GM10248 (cell line): ENCODE measurements around the gene ACTR5.
A peak's percentile ranks its signal among the peaks of the same experiment; 100 is the strongest.

ENCODE experiments used
- CTCF ChIA-PET: fragments of 300-600 bp; sonication (Branson Sonifier 250); formaldehyde crosslinking; extraction: SDS; loops from one replicate; lab custom pipeline; 2021; ENCODE audit warnings: antibody characterized with exemption; lab: Yijun Ruan, JAX
- POLR2A ChIA-PET: fragments of 350-650 bp; sonication (Branson Sonifier 250); formaldehyde crosslinking; extraction: SDS; loops from one replicate; lab custom pipeline; 2020; ENCODE audit warnings: antibody characterized with exemption; lab: Yijun Ruan, JAX
- DNase-seq: peaks from one replicate; pipeline ENCODE4 v3.0.0; 2012; ENCODE audit errors: extremely low spot score
- CTCF ChIP-seq: IDR thresholded peaks from 2 replicates; pipeline ENCODE4 v1.5.1; 2012; ENCODE audit warnings: mild to moderate bottlenecking, low read depth; ENCODE audit errors: extremely low read depth, missing control alignments, control extremely low read depth

Gene ACTR5

DNA sequence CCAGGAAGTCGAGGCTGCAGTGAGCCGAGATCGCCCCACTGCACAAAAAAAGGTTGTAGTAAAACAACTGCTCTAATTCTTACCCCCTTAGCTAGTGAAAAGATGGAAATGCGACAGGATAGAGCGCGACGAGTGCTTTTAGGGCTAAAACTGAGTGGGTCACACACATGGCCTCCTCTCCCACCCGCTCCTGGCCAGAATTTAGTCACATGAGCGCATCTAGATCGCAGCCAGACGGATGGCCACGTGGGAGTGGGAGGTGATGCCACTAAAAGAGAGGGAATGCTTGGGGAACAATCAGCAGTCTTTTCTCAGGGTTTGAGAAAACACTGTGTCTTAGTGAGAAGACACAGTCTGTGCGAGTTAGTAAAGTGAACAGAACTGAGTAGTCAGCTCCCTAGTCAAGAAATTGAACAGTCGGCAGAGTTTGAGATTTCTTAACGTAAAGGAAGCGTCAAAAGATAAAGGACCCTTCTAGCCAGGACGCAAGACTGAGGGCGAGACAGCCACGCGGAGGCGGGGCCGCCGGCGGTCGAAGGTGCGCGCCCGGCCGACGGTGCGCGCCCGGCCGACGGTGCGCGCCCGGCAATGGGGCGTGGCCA lies 664 bp upstream of the ACTR5 start:
- no peak for DNase-seq
- TF ChIP-seq CTCF: no peak
- POLR2A ChIA-PET: no interaction called here
- CTCF ChIA-PET: interaction anchor here (1.3 to 5.9 kb wide), 4 partner anchors 14 to 98 kb away, joined by 5 to 32 read pairs (median 10); partner anchors contain the start of gene SLC32A1

DNA sequence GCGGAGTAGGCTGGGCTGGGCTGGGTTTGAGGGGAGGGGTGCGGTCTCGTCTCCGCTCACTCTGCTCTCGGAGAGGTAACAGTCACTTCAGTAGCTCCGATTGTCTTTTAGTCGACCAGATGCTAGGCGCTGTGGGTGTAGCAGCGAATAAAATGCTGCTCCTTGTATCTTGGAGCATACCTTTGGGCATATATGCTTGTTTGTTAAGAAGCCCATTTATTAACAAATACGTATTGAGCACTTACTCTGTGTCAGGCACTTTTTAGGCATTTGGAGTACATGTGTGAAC lies 545 bp downstream of the ACTR5 start:
- no peak for TF ChIP-seq CTCF
- DNase-seq: no peak
- CTCF ChIA-PET: interaction anchor here (1.1 to 5.9 kb wide), 7 partner anchors 13 to 114 kb away, joined by 4 to 32 read pairs (median 6); partner anchors contain the start of gene SLC32A1
- POLR2A ChIA-PET: no interaction called here

DNA sequence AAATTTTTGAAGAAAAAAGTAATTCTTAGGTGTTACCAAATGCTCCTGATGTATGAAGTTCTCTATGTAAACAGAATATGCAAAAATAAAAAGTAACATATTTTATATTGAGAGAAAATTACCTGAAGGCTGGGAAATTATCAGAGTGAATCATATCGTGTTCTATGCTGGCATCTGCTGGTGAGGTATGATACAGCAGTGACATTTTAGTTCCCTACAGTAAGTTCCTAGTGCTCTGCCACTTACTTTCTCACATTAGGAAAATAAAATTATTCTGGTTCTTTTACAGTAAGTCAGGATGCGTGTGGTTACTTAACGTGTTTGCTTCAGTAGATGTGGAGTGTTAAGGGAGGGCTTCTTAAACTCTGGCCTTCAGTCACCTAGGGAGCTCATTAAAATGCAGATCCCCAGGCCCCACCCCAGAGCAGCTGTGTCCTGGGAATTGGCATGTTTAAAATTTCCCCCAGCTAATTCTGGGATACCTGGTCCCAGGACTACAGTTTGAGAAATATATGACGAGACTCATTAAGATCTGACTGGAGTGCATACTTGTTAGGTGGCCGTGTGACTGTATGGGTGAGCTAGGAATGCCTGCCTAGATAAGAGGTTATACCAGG lies 3.2 kb downstream of the ACTR5 start:
- POLR2A ChIA-PET: no interaction called here
- CTCF ChIA-PET: interaction anchor here (0.6 to 5.9 kb wide), 27 partner anchors 8 to 530 kb away, joined by 3 to 39 read pairs (median 5); partner anchors contain the start of gene SLC32A1
- DNase-seq: peak; percentile 49
- TF ChIP-seq CTCF: peak; percentile 56

DNA sequence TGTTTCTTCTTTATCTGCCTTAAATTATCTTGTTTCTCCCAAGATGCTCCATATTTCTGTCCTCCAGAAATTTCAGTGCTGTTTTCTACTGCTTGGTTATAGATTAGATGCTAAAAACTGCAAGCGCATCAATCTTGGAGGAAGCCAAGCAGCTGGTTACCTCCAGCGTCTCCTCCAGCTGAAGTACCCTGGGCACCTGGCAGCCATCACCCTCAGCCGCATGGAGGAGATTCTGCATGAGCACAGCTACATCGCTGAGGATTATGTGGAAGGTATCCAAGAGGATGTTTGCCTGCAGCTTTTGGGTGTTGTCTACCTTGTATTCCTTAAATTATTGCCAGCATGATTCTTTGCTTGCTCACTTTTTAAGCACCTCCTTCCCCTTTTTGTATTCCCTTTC lies 3.8 kb downstream of the ACTR5 start:
- no peak for DNase-seq
- no peak for TF ChIP-seq CTCF
- ChIA-PET CTCF (interaction anchor here (0.6 to 5.9 kb wide), 25 partner anchors 9 to 531 kb away, joined by 3 to 39 read pairs (median 5); partner anchors contain the start of gene SLC32A1), POLR2A (no interaction called here)

- ChIA-PET POLR2A (no interaction called here), CTCF (interaction anchor here (1.2 to 1.8 kb wide), 3 partner anchors 36 to 116 kb away, joined by 3 to 5 read pairs (median 4); no protein-coding TSS in a partner anchor)
- TF ChIP-seq CTCF: no peak
- no peak for DNase-seq
Observed at GRCh38 chr20:38754924-38755323, 6.7 kb downstream of the ACTR5 start.

DNA sequence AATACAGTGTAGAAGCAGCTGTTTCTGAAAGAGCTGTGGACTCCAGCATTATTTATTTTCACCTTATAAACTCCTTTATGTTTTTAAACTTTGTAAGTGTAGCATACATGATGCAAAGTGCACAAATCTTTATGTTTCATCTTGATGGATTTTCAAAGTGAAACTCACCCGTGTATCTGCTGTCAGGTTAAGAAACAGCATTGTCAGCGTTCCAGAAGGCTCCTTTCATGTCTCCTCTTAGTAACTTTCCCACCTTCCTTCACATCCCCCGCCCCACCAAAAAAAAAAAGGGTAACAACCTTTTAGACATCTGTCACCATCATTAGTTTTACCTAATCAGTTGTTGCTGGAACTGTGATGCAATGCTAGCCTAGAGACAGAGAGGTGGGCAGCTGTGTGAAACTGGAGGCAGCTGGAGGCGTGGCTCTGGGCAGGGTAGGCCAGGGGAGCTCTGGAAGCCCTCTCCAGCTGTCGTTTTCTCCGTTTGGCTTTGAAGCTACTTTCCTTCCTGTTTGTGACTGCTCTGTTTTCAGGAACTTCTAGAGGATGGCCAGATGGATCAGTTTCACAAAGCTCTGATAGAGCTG lies 7.2 kb downstream of the ACTR5 start:
- CTCF ChIA-PET: interaction anchor here (1.2 to 1.8 kb wide), 3 partner anchors 16 to 116 kb away, joined by 3 to 4 read pairs (median 4); no protein-coding TSS in a partner anchor
- POLR2A ChIA-PET: no interaction called here
- no peak for TF ChIP-seq CTCF
- DNase-seq: no peak
